Measurements from ENCODE around the gene AKAP13. TPM values are rescaled to one million over a fixed set of nuclear protein-coding genes. Genes with fewer than 3 reads are reported as not detected.

The AKAP13 gene
- polyA plus RNA-seq, 2 donors, result 27.6 to 35.7 TPM

- Histone ChIP-seq H3K27ac (ENCODE audit: low read depth in 2 of 2, low read length in 1 of 2) (no peak overlapping the region), H3K36me3 (ENCODE audit: control insufficient read depth in 2 of 2, insufficient read depth in 2 of 2, low read length in 1 of 2) (no peaks in the 10 kb centered on the region), H3K4me1 (ENCODE audit: control insufficient read depth in 2 of 2, insufficient read depth in 2 of 2, low read length in 1 of 2) (no peaks in the 10 kb centered on the region), H3K4me3 (ENCODE audit: low read depth in 1 of 2, low read length in 2 of 2) (no peak overlapping the region), H3K9me3 (ENCODE audit: control insufficient read depth in 2 of 2, insufficient read depth in 1 of 2, low read depth in 1 of 2, low read length in 1 of 2) (no peaks in the 10 kb centered on the region), H3K27me3 (ENCODE audit: control insufficient read depth in 1 of 2, insufficient read depth in 2 of 2, low read length in 2 of 2) (no peaks in the 10 kb centered on the region)
- 94 to 95% methylated on average over 8 of the region's 8 CpGs for WGBS, 2 donors
Observed at GRCh38 chr15:85570336-85570735, 189.9 kb downstream of the AKAP13 start.

- H3K27me3 ChIP-seq (ENCODE audit: control insufficient read depth in 1 of 2, insufficient read depth in 2 of 2, low read length in 2 of 2), result no peaks in the 10 kb centered on the region
- H3K36me3 ChIP-seq (ENCODE audit: control insufficient read depth in 2 of 2, insufficient read depth in 2 of 2, low read length in 1 of 2), result peaks cover 0 to 4% of the 10 kb centered on the region in 2 donors
- H3K4me1 ChIP-seq (ENCODE audit: control insufficient read depth in 2 of 2, insufficient read depth in 2 of 2, low read length in 1 of 2), result no peaks in the 10 kb centered on the region
- 90 to 94% methylated on average over 1 of the region's 1 CpG for WGBS, 2 donors
- H3K27ac ChIP-seq (ENCODE audit: low read depth in 2 of 2, low read length in 1 of 2), result no peak overlapping the region
- H3K4me3 ChIP-seq (ENCODE audit: low read depth in 1 of 2, low read length in 2 of 2), result no peak overlapping the region
- H3K9me3 ChIP-seq (ENCODE audit: control insufficient read depth in 2 of 2, insufficient read depth in 1 of 2, low read depth in 1 of 2, low read length in 1 of 2), result no peaks in the 10 kb centered on the region
Observed at GRCh38 chr15:85571780-85572179, 191.4 kb downstream of the AKAP13 start.

- Histone ChIP-seq H3K4me3 (ENCODE audit: low read depth in 1 of 2, low read length in 2 of 2) (no peak overlapping the region), H3K4me1 (ENCODE audit: control insufficient read depth in 2 of 2, insufficient read depth in 2 of 2, low read length in 1 of 2) (peaks cover 2 to 4% of the 10 kb centered on the region in 2 donors), H3K36me3 (ENCODE audit: control insufficient read depth in 2 of 2, insufficient read depth in 2 of 2, low read length in 1 of 2) (peaks cover 9 to 15% of the 10 kb centered on the region in 2 donors), H3K27me3 (ENCODE audit: control insufficient read depth in 1 of 2, insufficient read depth in 2 of 2, low read length in 2 of 2) (no peaks in the 10 kb centered on the region), H3K9me3 (ENCODE audit: control insufficient read depth in 2 of 2, insufficient read depth in 1 of 2, low read depth in 1 of 2, low read length in 1 of 2) (no peaks in the 10 kb centered on the region), H3K27ac (ENCODE audit: low read depth in 2 of 2, low read length in 1 of 2) (no peak overlapping the region)
- 74 to 75% methylated on average over 3 of the region's 3 CpGs for WGBS, 2 donors
Observed at GRCh38 chr15:85576392-85576791, 196.0 kb downstream of the AKAP13 start.

- H3K4me1 ChIP-seq (ENCODE audit: control insufficient read depth in 2 of 2, insufficient read depth in 2 of 2, low read length in 1 of 2), result peaks cover 2 to 13% of the 10 kb centered on the region in 2 donors
- H3K4me3 ChIP-seq (ENCODE audit: low read depth in 1 of 2, low read length in 2 of 2), result no peak overlapping the region
- peak overlapping the region; percentile 87 to 92 for H3K27ac ChIP-seq (ENCODE audit: low read depth in 2 of 2, low read length in 1 of 2)
- no peaks in the 10 kb centered on the region for H3K9me3 ChIP-seq (ENCODE audit: control insufficient read depth in 2 of 2, insufficient read depth in 1 of 2, low read depth in 1 of 2, low read length in 1 of 2)
- H3K36me3 ChIP-seq (ENCODE audit: control insufficient read depth in 2 of 2, insufficient read depth in 2 of 2, low read length in 1 of 2), result peaks cover 9 to 18% of the 10 kb centered on the region in 2 donors
- no peaks in the 10 kb centered on the region for H3K27me3 ChIP-seq (ENCODE audit: control insufficient read depth in 1 of 2, insufficient read depth in 2 of 2, low read length in 2 of 2)
- WGBS, 2 donors, result 58 to 67% methylated on average over 9 of the region's 9 CpGs
Observed at GRCh38 chr15:85578941-85579701, 198.7 kb downstream of the AKAP13 start.

- peaks cover 9 to 18% of the 10 kb centered on the region in 2 donors for H3K36me3 ChIP-seq (ENCODE audit: control insufficient read depth in 2 of 2, insufficient read depth in 2 of 2, low read length in 1 of 2)
- H3K4me1 ChIP-seq (ENCODE audit: control insufficient read depth in 2 of 2, insufficient read depth in 2 of 2, low read length in 1 of 2), result peaks cover 2 to 13% of the 10 kb centered on the region in 2 donors
- peak overlapping the region; percentile 87 to 92 for H3K27ac ChIP-seq (ENCODE audit: low read depth in 2 of 2, low read length in 1 of 2)
- 54 to 79% methylated on average over 14 of the region's 14 CpGs for WGBS, 2 donors
- no peak overlapping the region for H3K4me3 ChIP-seq (ENCODE audit: low read depth in 1 of 2, low read length in 2 of 2)
- H3K27me3 ChIP-seq (ENCODE audit: control insufficient read depth in 1 of 2, insufficient read depth in 2 of 2, low read length in 2 of 2), result no peaks in the 10 kb centered on the region
- H3K9me3 ChIP-seq (ENCODE audit: control insufficient read depth in 2 of 2, insufficient read depth in 1 of 2, low read depth in 1 of 2, low read length in 1 of 2), result no peaks in the 10 kb centered on the region
Observed at GRCh38 chr15:85579957-85580694, 199.7 kb downstream of the AKAP13 start.

GRCh38 chr15:85580879-85581278 lies 200.5 kb downstream of the AKAP13 start:
- peak overlapping the region; percentile 87 to 92 for H3K27ac ChIP-seq (ENCODE audit: low read depth in 2 of 2, low read length in 1 of 2)
- H3K9me3 ChIP-seq (ENCODE audit: control insufficient read depth in 2 of 2, insufficient read depth in 1 of 2, low read depth in 1 of 2, low read length in 1 of 2), result no peaks in the 10 kb centered on the region
- no peaks in the 10 kb centered on the region for H3K27me3 ChIP-seq (ENCODE audit: control insufficient read depth in 1 of 2, insufficient read depth in 2 of 2, low read length in 2 of 2)
- no peak overlapping the region for H3K4me3 ChIP-seq (ENCODE audit: low read depth in 1 of 2, low read length in 2 of 2)
- H3K4me1 ChIP-seq (ENCODE audit: control insufficient read depth in 2 of 2, insufficient read depth in 2 of 2, low read length in 1 of 2), result peaks cover 2 to 13% of the 10 kb centered on the region in 2 donors
- H3K36me3 ChIP-seq (ENCODE audit: control insufficient read depth in 2 of 2, insufficient read depth in 2 of 2, low read length in 1 of 2), result peaks cover 9 to 16% of the 10 kb centered on the region in 2 donors
- 26 to 56% methylated on average over 3 of the region's 3 CpGs for WGBS, 2 donors

- peak overlapping the region; percentile 87 to 92 for H3K27ac ChIP-seq (ENCODE audit: low read depth in 2 of 2, low read length in 1 of 2)
- H3K4me1 ChIP-seq (ENCODE audit: control insufficient read depth in 2 of 2, insufficient read depth in 2 of 2, low read length in 1 of 2), result peaks cover 2 to 13% of the 10 kb centered on the region in 2 donors
- 63 to 71% methylated on average over 8 of the region's 8 CpGs for WGBS, 2 donors
- peak overlapping the region; percentile 9 to 12 for H3K4me3 ChIP-seq (ENCODE audit: low read depth in 1 of 2, low read length in 2 of 2)
- H3K36me3 ChIP-seq (ENCODE audit: control insufficient read depth in 2 of 2, insufficient read depth in 2 of 2, low read length in 1 of 2), result peaks cover 9 to 15% of the 10 kb centered on the region in 2 donors
- no peaks in the 10 kb centered on the region for H3K9me3 ChIP-seq (ENCODE audit: control insufficient read depth in 2 of 2, insufficient read depth in 1 of 2, low read depth in 1 of 2, low read length in 1 of 2)
- no peaks in the 10 kb centered on the region for H3K27me3 ChIP-seq (ENCODE audit: control insufficient read depth in 1 of 2, insufficient read depth in 2 of 2, low read length in 2 of 2)
Observed at GRCh38 chr15:85581495-85581894, 201.1 kb downstream of the AKAP13 start.

GRCh38 chr15:85582131-85583079 lies 202.0 kb downstream of the AKAP13 start:
- Histone ChIP-seq H3K4me1 (ENCODE audit: control insufficient read depth in 2 of 2, insufficient read depth in 2 of 2, low read length in 1 of 2) (peaks cover 2 to 13% of the 10 kb centered on the region in 2 donors), H3K27me3 (ENCODE audit: control insufficient read depth in 1 of 2, insufficient read depth in 2 of 2, low read length in 2 of 2) (no peaks in the 10 kb centered on the region), H3K27ac (ENCODE audit: low read depth in 2 of 2, low read length in 1 of 2) (peak overlapping the region; percentile 87 to 92), H3K9me3 (ENCODE audit: control insufficient read depth in 2 of 2, insufficient read depth in 1 of 2, low read depth in 1 of 2, low read length in 1 of 2) (no peaks in the 10 kb centered on the region), H3K4me3 (ENCODE audit: low read depth in 1 of 2, low read length in 2 of 2) (peak overlapping the region; percentile 16 to 27), H3K36me3 (ENCODE audit: control insufficient read depth in 2 of 2, insufficient read depth in 2 of 2, low read length in 1 of 2) (peaks cover 9 to 15% of the 10 kb centered on the region in 2 donors)
- WGBS, 2 donors, result 30 to 44% methylated on average over 10 of the region's 10 CpGs

- Histone ChIP-seq H3K4me1 (ENCODE audit: control insufficient read depth in 2 of 2, insufficient read depth in 2 of 2, low read length in 1 of 2) (peaks cover 2 to 13% of the 10 kb centered on the region in 2 donors), H3K4me3 (ENCODE audit: low read depth in 1 of 2, low read length in 2 of 2) (peak overlapping the region in 1 of 2 donors; percentile 27), H3K9me3 (ENCODE audit: control insufficient read depth in 2 of 2, insufficient read depth in 1 of 2, low read depth in 1 of 2, low read length in 1 of 2) (no peaks in the 10 kb centered on the region), H3K27me3 (ENCODE audit: control insufficient read depth in 1 of 2, insufficient read depth in 2 of 2, low read length in 2 of 2) (no peaks in the 10 kb centered on the region), H3K27ac (ENCODE audit: low read depth in 2 of 2, low read length in 1 of 2) (peak overlapping the region; percentile 54 to 65), H3K36me3 (ENCODE audit: control insufficient read depth in 2 of 2, insufficient read depth in 2 of 2, low read length in 1 of 2) (peaks cover 9 to 15% of the 10 kb centered on the region in 2 donors)
- WGBS, 2 donors, result 44 to 51% methylated on average over 4 of the region's 4 CpGs
Observed at GRCh38 chr15:85583442-85583841, 203.0 kb downstream of the AKAP13 start.

All from esophagus (tissue), 2 donors.